Measurements from ENCODE around the gene FHL5.
"Not testable (repeated sequence)": the region's sequence is repeated elsewhere in the genome, so short reads cannot be mapped to it uniquely, and the experiment has no call there.

Gene FHL5

DNA sequence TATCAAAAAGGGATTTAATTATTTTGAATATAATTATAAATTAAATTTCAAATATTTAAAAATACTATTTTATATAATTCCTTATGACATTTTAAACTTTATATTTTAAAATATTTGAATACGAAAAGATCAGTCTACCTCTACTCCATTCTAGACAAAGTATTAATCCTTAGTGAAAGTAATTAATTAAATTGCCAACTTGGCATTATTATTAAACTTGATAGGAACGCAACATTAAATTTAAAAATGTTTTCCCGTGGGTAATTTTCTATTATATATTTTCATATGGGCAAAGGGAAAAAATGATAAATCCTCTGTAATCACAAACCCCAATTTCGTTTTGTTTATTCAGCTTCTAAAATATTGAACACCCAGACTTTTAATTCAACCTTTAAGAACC is 8.4 kb upstream of the FHL5 start:
- H3K4me3 ChIP-seq (ENCODE audit: low read length): no peak overlapping the region
- H3K79me2 ChIP-seq (ENCODE audit: low read length): no peaks in the 10 kb centered on the region
- no peak overlapping the region for H3K27ac ChIP-seq (ENCODE audit: low read length)
- H2AFZ ChIP-seq (ENCODE audit: low read depth, low read length): no peak overlapping the region
- H3K27me3 ChIP-seq (ENCODE audit: low read depth, low read length): no peaks in the 10 kb centered on the region
- H3K4me1 ChIP-seq (ENCODE audit: low read length): peaks cover 10% of the 10 kb centered on the region
- H4K20me1 ChIP-seq (ENCODE audit: insufficient read depth, low read length): no peaks in the 10 kb centered on the region
- no peak overlapping the region for H3K9ac ChIP-seq (ENCODE audit: low read length)
- H3K9me3 ChIP-seq (ENCODE audit: insufficient read depth, low read length): no peaks in the 10 kb centered on the region
- no peak for TF ChIP-seq EZH2phosphoT487 (IDR thresholded peaks at IDR 0.05; ENCODE audit: low read depth)
- TF ChIP-seq, protein P1, sequence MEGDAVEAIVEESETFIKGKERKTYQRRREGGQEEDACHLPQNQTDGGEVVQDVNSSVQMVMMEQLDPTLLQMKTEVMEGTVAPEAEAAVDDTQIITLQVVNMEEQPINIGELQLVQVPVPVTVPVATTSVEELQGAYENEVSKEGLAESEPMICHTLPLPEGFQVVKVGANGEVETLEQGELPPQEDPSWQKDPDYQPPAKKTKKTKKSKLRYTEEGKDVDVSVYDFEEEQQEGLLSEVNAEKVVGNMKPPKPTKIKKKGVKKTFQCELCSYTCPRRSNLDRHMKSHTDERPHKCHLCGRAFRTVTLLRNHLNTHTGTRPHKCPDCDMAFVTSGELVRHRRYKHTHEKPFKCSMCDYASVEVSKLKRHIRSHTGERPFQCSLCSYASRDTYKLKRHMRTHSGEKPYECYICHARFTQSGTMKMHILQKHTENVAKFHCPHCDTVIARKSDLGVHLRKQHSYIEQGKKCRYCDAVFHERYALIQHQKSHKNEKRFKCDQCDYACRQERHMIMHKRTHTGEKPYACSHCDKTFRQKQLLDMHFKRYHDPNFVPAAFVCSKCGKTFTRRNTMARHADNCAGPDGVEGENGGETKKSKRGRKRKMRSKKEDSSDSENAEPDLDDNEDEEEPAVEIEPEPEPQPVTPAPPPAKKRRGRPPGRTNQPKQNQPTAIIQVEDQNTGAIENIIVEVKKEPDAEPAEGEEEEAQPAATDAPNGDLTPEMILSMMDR (IDR thresholded peaks at IDR 0.05; ENCODE audit: low read depth, low read length): no peak
- peaks cover 29% of the 10 kb centered on the region for H3K36me3 ChIP-seq (replicated peaks; ENCODE audit: low read depth, low read length)
- no peak overlapping the region for H3K4me2 ChIP-seq (ENCODE audit: low read length)

DNA sequence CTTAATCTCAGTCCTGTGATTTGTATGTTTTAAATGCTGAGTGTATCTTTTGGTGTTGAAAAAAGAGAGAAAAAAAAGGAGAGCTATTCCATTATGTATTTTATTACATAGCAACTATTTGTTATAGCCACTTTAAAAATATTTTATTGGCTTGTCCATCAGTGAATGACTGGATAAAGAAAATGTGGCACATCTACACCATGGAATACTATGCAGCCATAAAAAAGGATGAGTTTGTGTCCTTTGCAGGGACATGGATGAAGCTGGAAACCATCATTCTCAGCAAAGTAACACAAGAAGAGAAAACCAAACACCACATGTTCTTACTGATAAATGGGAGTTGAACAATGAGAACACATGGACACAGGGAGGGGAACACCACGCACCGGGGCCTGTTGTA is 3.2 kb upstream of the FHL5 start:
- not testable (repeated sequence) for H2AFZ ChIP-seq (ENCODE audit: low read depth, low read length); H3K9ac ChIP-seq (ENCODE audit: low read length); H3K4me2 ChIP-seq (ENCODE audit: low read length); H3K4me3 ChIP-seq (ENCODE audit: low read length); H4K20me1 ChIP-seq (ENCODE audit: insufficient read depth, low read length); H3K27ac ChIP-seq (ENCODE audit: low read length); H3K9me3 ChIP-seq (ENCODE audit: insufficient read depth, low read length); H3K27me3 ChIP-seq (ENCODE audit: low read depth, low read length); H3K79me2 ChIP-seq (ENCODE audit: low read length); H3K36me3 ChIP-seq (replicated peaks; ENCODE audit: low read depth, low read length)
- H3K4me1 ChIP-seq (ENCODE audit: low read length): peaks cover 17% of the 10 kb centered on the region

DNA sequence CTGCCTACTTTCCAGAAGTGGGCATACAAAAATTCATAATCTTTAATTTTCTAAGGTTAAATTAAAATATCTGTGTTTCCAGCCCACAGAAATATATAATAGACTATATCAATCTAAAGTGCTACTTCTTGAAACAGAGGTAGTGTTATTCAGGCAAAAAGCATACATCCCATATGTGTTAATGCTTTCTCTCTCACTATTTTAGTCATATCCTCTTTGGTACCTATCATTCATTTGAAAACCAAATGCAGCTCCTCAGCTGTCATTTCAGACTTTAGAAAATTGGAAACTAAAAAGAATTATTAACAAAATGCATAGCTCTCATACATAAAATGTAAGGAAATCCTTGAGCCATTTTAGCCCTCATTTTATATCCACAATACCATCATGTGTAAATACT is 925 bp downstream of the FHL5 start:
- no peak overlapping the region for H2AFZ ChIP-seq (ENCODE audit: low read depth, low read length)
- H3K9ac ChIP-seq (ENCODE audit: low read length): no peak overlapping the region
- no peaks in the 10 kb centered on the region for H3K9me3 ChIP-seq (ENCODE audit: insufficient read depth, low read length)
- H3K79me2 ChIP-seq (ENCODE audit: low read length): no peaks in the 10 kb centered on the region
- H3K27ac ChIP-seq (ENCODE audit: low read length): peak overlapping the region; percentile 27
- H3K36me3 ChIP-seq (replicated peaks; ENCODE audit: low read depth, low read length): no peaks in the 10 kb centered on the region
- H4K20me1 ChIP-seq (ENCODE audit: insufficient read depth, low read length): no peaks in the 10 kb centered on the region
- peak overlapping the region; percentile 48 for H3K4me2 ChIP-seq (ENCODE audit: low read length)
- TF ChIP-seq, protein P1 (IDR thresholded peaks at IDR 0.05; ENCODE audit: low read depth, low read length): no peak
- no peak for TF ChIP-seq EZH2phosphoT487 (IDR thresholded peaks at IDR 0.05; ENCODE audit: low read depth)
- no peaks in the 10 kb centered on the region for H3K27me3 ChIP-seq (ENCODE audit: low read depth, low read length)
- H3K4me1 ChIP-seq (ENCODE audit: low read length): peaks cover 19% of the 10 kb centered on the region
- H3K4me3 ChIP-seq (ENCODE audit: low read length): no peak overlapping the region

DNA sequence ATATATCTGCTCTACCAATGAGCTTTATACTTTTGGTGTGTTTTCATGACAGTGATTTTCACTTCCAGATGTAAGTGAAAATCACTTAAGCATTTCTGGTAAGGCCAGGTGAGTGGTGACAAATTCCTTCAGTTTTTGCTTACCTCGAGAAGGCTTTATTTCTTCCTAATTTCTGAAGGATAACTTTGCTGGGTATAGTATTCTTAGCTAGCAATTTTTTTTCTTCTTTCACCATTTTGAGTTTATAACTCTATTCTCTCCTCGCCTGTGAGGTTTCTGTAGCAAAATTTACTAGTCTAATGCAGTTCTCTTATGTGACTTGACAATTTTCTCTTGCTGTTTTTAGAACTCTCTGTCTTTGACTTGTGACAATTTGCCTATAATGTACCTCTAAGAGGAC is 7.1 kb downstream of the FHL5 start:
- no peaks in the 10 kb centered on the region for H3K36me3 ChIP-seq (replicated peaks; ENCODE audit: low read depth, low read length)
- H4K20me1 ChIP-seq (ENCODE audit: insufficient read depth, low read length): no peaks in the 10 kb centered on the region
- H2AFZ ChIP-seq (ENCODE audit: low read depth, low read length): no peak overlapping the region
- H3K9ac ChIP-seq (ENCODE audit: low read length): no peak overlapping the region
- H3K27ac ChIP-seq (ENCODE audit: low read length): no peak overlapping the region
- H3K4me3 ChIP-seq (ENCODE audit: low read length): no peak overlapping the region
- H3K79me2 ChIP-seq (ENCODE audit: low read length): no peaks in the 10 kb centered on the region
- no peaks in the 10 kb centered on the region; the same call in 1 of the 2 replicates for H3K4me1 ChIP-seq (ENCODE audit: low read length)
- peaks cover 18% of the 10 kb centered on the region for H3K9me3 ChIP-seq (ENCODE audit: insufficient read depth, low read length)
- no peak overlapping the region for H3K4me2 ChIP-seq (ENCODE audit: low read length)
- H3K27me3 ChIP-seq (ENCODE audit: low read depth, low read length): no peaks in the 10 kb centered on the region
- TF ChIP-seq, protein P1 (IDR thresholded peaks at IDR 0.05; ENCODE audit: low read depth, low read length): no peak
- TF ChIP-seq EZH2phosphoT487 (IDR thresholded peaks at IDR 0.05; ENCODE audit: low read depth): no peak

DNA sequence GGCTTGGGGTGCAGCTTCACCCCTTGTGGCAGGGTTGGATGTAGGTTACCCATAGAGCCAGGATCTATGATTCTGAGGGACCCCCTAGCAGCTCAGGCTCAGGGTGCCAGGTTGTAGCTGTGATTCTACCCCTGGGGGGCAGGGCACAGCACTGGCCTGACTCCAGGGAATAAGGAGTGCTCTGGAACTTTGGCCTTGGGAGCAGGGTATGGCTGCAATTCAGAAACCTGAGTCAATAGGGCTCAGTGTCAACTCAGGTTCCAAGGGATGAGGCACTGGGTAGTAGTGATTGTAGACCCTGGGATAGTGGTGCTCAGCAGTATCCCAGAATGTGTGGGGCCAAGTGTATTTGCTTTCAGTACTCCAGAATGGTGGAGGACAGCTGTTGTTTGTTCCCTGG is 8.6 kb downstream of the FHL5 start:
- H3K4me3 ChIP-seq (ENCODE audit: low read length): no peak overlapping the region
- H3K4me2 ChIP-seq (ENCODE audit: low read length): no peak overlapping the region
- no peaks in the 10 kb centered on the region for H3K4me1 ChIP-seq (ENCODE audit: low read length)
- no peaks in the 10 kb centered on the region for H3K27me3 ChIP-seq (ENCODE audit: low read depth, low read length)
- H3K79me2 ChIP-seq (ENCODE audit: low read length): no peaks in the 10 kb centered on the region
- H3K36me3 ChIP-seq (replicated peaks; ENCODE audit: low read depth, low read length): no peaks in the 10 kb centered on the region
- no peak overlapping the region for H2AFZ ChIP-seq (ENCODE audit: low read depth, low read length)
- H3K9ac ChIP-seq (ENCODE audit: low read length): no peak overlapping the region
- H4K20me1 ChIP-seq (ENCODE audit: insufficient read depth, low read length): no peaks in the 10 kb centered on the region
- peaks cover 18% of the 10 kb centered on the region for H3K9me3 ChIP-seq (ENCODE audit: insufficient read depth, low read length)
- TF ChIP-seq, protein P1 (IDR thresholded peaks at IDR 0.05; ENCODE audit: low read depth, low read length): no peak
- TF ChIP-seq EZH2phosphoT487 (IDR thresholded peaks at IDR 0.05; ENCODE audit: low read depth): no peak
- H3K27ac ChIP-seq (ENCODE audit: low read length): no peak overlapping the region

Measured in OCI-LY3 (cell line).